WI38 (cell line): Measurements from ENCODE around the gene BHLHE23.
"Not testable (repeated sequence)": the region's sequence is repeated elsewhere in the genome, so short reads cannot be mapped to it uniquely, and the experiment has no call there.

Source experiments
- H3K4me3 ChIP-seq: 2 replicates; pipeline ENCODE4 v1.5.1; 2011; ENCODE audit warnings: low read depth, mild to moderate bottlenecking, control low read depth, low read length
- CTCF ChIP-seq: IDR thresholded peaks from 2 replicates; pipeline ENCODE4 v1.5.1; 2012; ENCODE audit warnings: low read depth, mild to moderate bottlenecking, control low read depth, low read length

The BHLHE23 gene

DNA sequence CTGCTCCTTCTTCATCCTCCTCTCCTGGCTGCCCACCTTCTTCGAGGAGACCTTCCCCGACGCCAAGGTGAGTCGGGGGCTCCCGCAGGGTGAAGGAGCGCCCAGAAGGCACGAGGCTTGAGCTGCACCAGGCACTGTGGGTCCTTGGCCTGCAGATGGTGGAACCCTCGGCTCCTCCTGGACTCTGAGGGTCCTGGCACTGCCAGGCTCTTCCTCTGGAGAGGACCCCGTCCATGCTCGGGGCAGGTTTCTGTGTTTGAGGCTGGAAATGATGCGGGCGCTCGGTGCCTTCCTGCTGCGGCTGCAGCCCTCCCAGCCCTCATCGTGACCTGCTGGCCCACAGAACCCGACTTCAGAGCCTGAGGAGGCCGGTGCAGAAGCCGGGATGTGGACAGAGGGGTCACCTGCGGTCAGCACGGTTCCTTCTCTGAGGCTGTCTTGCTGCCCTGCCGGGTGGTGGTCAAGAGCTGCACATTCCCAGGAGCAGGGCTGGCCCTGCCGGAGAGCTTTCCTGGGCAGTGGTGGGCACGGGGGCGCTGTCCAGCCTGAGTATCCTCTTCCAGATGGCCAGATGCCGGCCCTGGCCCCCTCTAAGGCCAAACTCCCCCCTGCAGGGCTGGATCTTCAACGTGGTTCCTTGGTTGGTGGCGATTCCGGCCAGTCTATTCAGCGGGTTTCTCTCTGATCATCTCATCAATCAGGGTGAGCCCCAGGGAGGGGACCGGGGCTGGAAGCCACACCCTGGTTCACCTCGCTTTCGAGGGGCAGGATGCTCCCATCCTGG is 43.0 kb downstream of the BHLHE23 start:
- no peak overlapping the region for H3K4me3 ChIP-seq
- no peak for TF ChIP-seq CTCF

DNA sequence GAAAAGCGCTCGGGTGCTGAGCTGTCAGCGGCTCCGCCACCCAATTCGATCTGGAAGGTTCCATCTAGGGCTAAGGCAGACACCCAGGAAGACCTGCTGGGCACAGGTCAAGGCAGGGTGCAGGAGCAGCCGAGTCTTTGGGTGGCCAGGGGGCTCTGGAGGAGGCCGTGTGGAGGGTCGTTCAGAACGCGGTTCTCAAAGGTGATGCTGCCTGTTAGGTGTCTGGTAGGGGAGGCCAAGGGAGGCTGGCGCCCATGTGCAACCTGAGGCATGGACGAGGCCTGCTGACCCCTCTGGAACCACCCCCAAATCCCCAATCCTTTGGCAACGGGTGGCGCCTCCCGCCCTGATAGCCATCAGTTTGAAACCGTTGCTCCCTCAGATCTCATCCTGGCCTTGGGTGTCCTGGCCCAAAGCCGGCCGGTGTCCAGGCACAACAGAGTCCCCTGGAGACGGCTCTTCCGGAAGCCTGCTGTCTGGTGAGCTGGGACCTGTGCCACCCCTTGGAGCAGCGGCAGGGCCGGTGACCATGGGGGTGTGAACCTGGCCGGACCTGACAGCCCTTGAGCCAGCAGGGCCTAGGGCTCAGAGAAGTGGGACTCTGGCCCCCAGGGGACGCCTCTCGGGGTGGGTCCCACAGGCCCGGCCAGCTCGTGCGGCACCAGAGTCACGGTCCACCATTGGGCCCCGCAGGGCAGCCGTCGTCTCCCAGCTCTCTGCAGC is 43.7 kb downstream of the BHLHE23 start:
- TF ChIP-seq CTCF, result no peak
- no peak overlapping the region for H3K4me3 ChIP-seq

DNA sequence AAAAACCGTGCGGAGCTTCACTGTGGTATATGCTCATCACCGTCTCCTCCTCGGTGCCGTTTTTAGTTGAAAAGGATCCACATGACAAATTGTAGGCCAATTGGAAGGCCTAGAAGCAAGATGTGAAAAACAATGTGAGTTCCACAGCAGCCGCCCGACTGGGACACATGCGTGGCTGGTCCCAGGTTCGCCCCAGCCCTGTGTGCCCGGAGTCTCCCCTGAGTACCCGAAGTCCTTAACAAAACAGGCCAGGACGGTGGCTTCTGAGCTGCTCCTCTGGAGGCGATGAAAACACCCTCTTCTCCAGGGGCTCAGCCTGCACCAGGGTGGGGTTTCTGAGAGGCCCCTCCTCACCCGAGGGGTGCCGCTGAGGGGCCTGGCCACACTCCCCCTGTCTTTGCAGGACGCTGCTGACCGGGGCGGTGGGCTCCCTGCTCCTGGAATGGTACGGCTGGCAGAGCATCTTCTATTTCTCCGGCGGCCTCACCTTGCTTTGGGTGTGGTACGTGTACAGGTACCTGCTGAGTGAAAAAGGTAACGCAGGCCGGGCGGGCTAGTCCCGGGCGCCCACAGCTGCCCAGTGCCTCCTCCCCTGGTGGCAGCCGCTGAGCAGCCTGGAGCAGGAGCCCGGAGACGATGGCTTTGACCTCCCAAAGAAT is 44.4 kb downstream of the BHLHE23 start:
- no peak overlapping the region for H3K4me3 ChIP-seq
- no peak for TF ChIP-seq CTCF

DNA sequence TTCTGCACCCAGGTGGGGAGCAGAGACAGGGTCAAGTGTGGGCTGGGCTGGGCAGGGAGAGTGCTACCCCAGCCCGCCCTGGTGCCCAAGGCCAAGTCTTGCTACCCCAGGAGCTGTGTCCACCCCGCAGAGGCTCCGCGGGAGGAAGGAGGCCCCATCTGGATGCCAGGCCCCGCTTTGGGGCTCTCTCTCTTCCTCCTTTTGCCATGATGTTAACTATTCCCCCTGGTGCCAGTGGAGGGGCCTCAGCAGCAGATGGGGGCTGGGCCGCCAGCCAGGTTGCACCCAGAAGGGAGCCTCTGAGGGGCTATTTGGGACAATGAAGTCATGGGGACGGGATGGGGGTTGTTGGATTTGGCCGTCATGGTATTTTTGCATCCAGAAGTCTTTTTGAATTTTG is 45.0 kb downstream of the BHLHE23 start:
- H3K4me3 ChIP-seq, result no peak overlapping the region
- TF ChIP-seq CTCF, result no peak

GRCh38 chr20:62961310-62961783 is 45.4 kb downstream of the BHLHE23 start:
- no peak overlapping the region for H3K4me3 ChIP-seq
- no peak for TF ChIP-seq CTCF

- H3K4me3 ChIP-seq, result not testable (repeated sequence)
Observed at GRCh38 chr20:62960446-62961309, 46.1 kb downstream of the BHLHE23 start.

GRCh38 chr20:62959998-62960436 is 46.7 kb downstream of the BHLHE23 start:
- no peak overlapping the region for H3K4me3 ChIP-seq
- TF ChIP-seq CTCF, result no peak
